ENCODE measurements around the gene ATP2B3. TPM values are rescaled to one million over a fixed set of nuclear protein-coding genes. Genes with fewer than 3 reads are reported as not detected.

Gene ATP2B3
- total RNA-seq, 3 donors from 2014 or later (not counting 1 experiment from before 2014, with no cell fraction given): not detected

DNA sequence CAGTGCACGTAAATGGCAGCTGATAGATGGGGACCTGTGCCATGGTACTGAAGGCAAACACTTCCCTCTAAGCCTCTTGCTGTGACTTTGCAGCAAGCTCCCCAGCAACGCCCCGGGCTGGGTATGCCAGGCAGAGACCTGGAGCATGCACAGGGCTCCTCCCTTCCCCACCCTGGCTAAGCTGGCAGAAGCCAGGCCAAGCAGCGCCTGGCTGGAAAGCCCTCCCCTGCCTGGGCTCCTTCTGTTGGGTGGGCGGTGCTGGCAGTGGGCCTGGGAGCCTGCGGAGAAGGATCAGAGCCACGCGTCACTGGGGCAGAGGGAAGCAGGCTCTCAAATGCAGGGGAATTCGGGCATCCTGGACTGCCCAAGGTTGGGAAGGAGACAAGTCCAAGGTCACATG is 3.6 kb downstream of the ATP2B3 start:
- Mint-ChIP-seq H3K27ac (no peak overlapping the region), H3K9me3 (no peaks in the 10 kb centered on the region), H3K36me3 (no peaks in the 10 kb centered on the region), H3K4me3 (no peak overlapping the region), H3K27me3 (ENCODE audit: low read depth in 2 of 2) (peaks cover 0 to 15% of the 10 kb centered on the region in 2 donors), H3K4me1 (no peaks in the 10 kb centered on the region)
- Histone ChIP-seq H3K27me3 (ENCODE audit: control insufficient read depth, insufficient read depth, low read length) (peaks cover 2% of the 10 kb centered on the region), H3K4me1 (ENCODE audit: control insufficient read depth, insufficient read depth, low read length) (no peaks in the 10 kb centered on the region), H3K4me3 (ENCODE audit: low read length) (no peak overlapping the region), H3K27ac (ENCODE audit: low read length) (no peak overlapping the region), H3K36me3 (ENCODE audit: control insufficient read depth, insufficient read depth, low read length) (no peaks in the 10 kb centered on the region), H3K9me3 (ENCODE audit: control insufficient read depth, insufficient read depth, low read length) (no peaks in the 10 kb centered on the region)
- WGBS (ENCODE audit: insufficient coverage): 74% methylated on average over 9 of the region's 9 CpGs
- no peak for DNase-seq
- intact Hi-C loops (cut with micrococcal nuclease): no loop called here
- ATAC-seq: no peak
- TF ChIP-seq CTCF (IDR thresholded peaks at IDR 0.05): no peak

DNA sequence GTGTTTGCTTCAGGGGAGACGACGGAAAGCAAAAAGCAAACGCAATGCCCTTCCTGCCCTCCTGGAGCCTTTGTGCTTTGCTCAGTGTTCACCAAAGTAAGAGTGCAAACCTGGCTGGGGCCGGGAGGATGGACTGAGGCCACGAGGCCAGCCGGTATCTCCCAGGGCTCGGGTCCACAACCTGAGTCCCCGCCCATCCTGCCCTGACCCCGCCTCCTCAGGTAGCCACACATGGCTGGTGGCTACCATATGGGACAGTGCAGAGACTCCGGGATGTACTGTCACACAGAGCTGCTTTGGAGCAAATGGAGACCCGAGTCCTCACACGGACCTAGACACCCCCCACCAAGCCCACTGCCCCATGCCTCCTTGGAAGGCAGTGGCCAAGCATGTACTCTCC is 4.8 kb downstream of the ATP2B3 start:
- Mint-ChIP-seq H3K36me3 (no peaks in the 10 kb centered on the region), H3K4me3 (no peak overlapping the region), H3K4me1 (no peaks in the 10 kb centered on the region), H3K27ac (no peak overlapping the region), H3K27me3 (ENCODE audit: low read depth in 2 of 2) (peaks cover 0 to 15% of the 10 kb centered on the region in 2 donors), H3K9me3 (no peaks in the 10 kb centered on the region)
- Histone ChIP-seq H3K4me3 (ENCODE audit: low read length) (no peak overlapping the region), H3K4me1 (ENCODE audit: control insufficient read depth, insufficient read depth, low read length) (no peaks in the 10 kb centered on the region), H3K36me3 (ENCODE audit: control insufficient read depth, insufficient read depth, low read length) (no peaks in the 10 kb centered on the region), H3K9me3 (ENCODE audit: control insufficient read depth, insufficient read depth, low read length) (no peaks in the 10 kb centered on the region), H3K27me3 (ENCODE audit: control insufficient read depth, insufficient read depth, low read length) (peaks cover 2% of the 10 kb centered on the region), H3K27ac (ENCODE audit: low read length) (no peak overlapping the region)
- intact Hi-C loops (cut with micrococcal nuclease): no loop called here
- ATAC-seq (no peak), DNase-seq (no peak)
- TF ChIP-seq CTCF (IDR thresholded peaks at IDR 0.05): no peak
- WGBS (ENCODE audit: insufficient coverage): 54% methylated on average over 11 of the region's 12 CpGs

DNA sequence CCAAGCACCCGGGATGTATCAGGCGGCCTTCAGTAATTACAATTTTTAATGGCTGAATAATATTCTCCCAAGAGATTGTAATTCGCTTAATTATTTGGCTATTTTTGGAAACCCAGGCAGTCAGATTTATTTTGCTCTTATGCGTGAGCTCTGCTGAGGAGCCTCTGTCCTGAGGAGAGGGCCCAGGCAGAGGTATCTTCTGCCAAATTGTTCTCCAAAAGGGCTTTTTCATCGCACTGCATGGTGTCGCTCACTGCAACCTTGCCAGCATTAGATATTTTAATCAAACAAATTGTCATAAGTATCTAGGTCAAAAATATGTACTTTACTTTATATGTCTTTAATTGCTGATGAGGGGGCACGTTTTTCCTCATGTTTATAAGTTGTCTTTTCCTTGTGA is 5.8 kb downstream of the ATP2B3 start:
- TF ChIP-seq CTCF (IDR thresholded peaks at IDR 0.05): no peak
- Mint-ChIP-seq H3K36me3 (no peaks in the 10 kb centered on the region), H3K4me1 (no peaks in the 10 kb centered on the region), H3K4me3 (no peak overlapping the region), H3K9me3 (no peaks in the 10 kb centered on the region), H3K27ac (no peak overlapping the region), H3K27me3 (ENCODE audit: low read depth in 2 of 2) (peaks cover 0 to 16% of the 10 kb centered on the region in 2 donors)
- Histone ChIP-seq H3K4me3 (ENCODE audit: low read length) (no peak overlapping the region), H3K36me3 (ENCODE audit: control insufficient read depth, insufficient read depth, low read length) (no peaks in the 10 kb centered on the region), H3K4me1 (ENCODE audit: control insufficient read depth, insufficient read depth, low read length) (no peaks in the 10 kb centered on the region), H3K9me3 (ENCODE audit: control insufficient read depth, insufficient read depth, low read length) (no peaks in the 10 kb centered on the region), H3K27me3 (ENCODE audit: control insufficient read depth, insufficient read depth, low read length) (peaks cover 2% of the 10 kb centered on the region), H3K27ac (ENCODE audit: low read length) (no peak overlapping the region)
- ATAC-seq (no peak), DNase-seq (no peak)
- WGBS (ENCODE audit: insufficient coverage): 85% methylated on average over 5 of the region's 7 CpGs
- intact Hi-C loops (cut with micrococcal nuclease): no loop called here

DNA sequence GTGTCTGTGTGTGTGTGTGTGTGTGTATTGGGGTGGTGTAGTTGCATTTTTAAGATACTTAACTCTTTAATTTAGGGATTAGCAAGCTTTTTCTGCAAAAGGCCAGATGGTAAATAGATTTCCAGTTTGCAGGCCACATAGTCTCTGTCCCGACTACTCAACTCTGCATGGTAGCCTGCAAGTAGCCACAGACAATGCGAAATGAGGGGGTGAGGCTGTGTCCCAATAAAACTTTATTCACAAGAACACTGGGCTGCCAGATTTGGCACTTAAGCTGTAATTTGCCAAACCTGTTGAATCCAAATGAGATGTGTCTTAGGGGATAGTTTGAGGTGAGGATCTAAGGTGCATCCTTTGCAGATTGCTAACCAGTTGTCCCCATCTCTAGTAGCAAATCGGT is 6.8 kb downstream of the ATP2B3 start:
- 92% methylated on average over 2 of the region's 3 CpGs for WGBS (ENCODE audit: insufficient coverage)
- TF ChIP-seq CTCF (IDR thresholded peaks at IDR 0.05): no peak
- Mint-ChIP-seq H3K36me3 (no peaks in the 10 kb centered on the region), H3K4me1 (no peaks in the 10 kb centered on the region), H3K27me3 (ENCODE audit: low read depth in 2 of 2) (peaks cover 0 to 14% of the 10 kb centered on the region in 2 donors), H3K27ac (no peak overlapping the region), H3K9me3 (no peaks in the 10 kb centered on the region), H3K4me3 (no peak overlapping the region)
- Histone ChIP-seq H3K36me3 (ENCODE audit: control insufficient read depth, insufficient read depth, low read length) (no peaks in the 10 kb centered on the region), H3K9me3 (ENCODE audit: control insufficient read depth, insufficient read depth, low read length) (no peaks in the 10 kb centered on the region), H3K27ac (ENCODE audit: low read length) (no peak overlapping the region), H3K27me3 (ENCODE audit: control insufficient read depth, insufficient read depth, low read length) (no peaks in the 10 kb centered on the region), H3K4me1 (ENCODE audit: control insufficient read depth, insufficient read depth, low read length) (no peaks in the 10 kb centered on the region), H3K4me3 (ENCODE audit: low read length) (no peak overlapping the region)
- ATAC-seq: no peak
- DNase-seq: no peak
- intact Hi-C loops (cut with micrococcal nuclease): no loop called here

Data from natural killer cell (primary cell).